ENCODE results near the gene PRODH. TPM values are rescaled to one million over a fixed set of nuclear protein-coding genes. Genes with fewer than 3 reads are reported as not detected.
"Not testable (repeated sequence)": the region's sequence is repeated elsewhere in the genome, so short reads cannot be mapped to it uniquely, and the experiment has no call there.

PRODH gene
- total RNA-seq, 4 donors from 2014 or later, result 1.7 to 41.5 (median 14.2) TPM

GRCh38 chr22:18911535-18911934, 24.6 kb downstream of the PRODH start:
- not testable (repeated sequence) for ATAC-seq (ENCODE audit: low FRiP score); DNase-seq (ENCODE audit: low spot score)

GRCh38 chr22:18909556-18909955, 26.5 kb downstream of the PRODH start:
- TF ChIP-seq CTCF (IDR thresholded peaks at IDR 0.05), result no peak
- no peak for ATAC-seq (ENCODE audit: low FRiP score)
- DNase-seq (ENCODE audit: low spot score), result no peak

GRCh38 chr22:18906896-18907295, 29.2 kb downstream of the PRODH start:
- ATAC-seq (ENCODE audit: low FRiP score), result no peak
- no peak for TF ChIP-seq CTCF (IDR thresholded peaks at IDR 0.05)
- DNase-seq (ENCODE audit: low spot score), result no peak

GRCh38 chr22:18906410-18906745, 29.7 kb downstream of the PRODH start:
- not testable (repeated sequence) for ATAC-seq (ENCODE audit: low FRiP score); DNase-seq (ENCODE audit: low spot score)

- ATAC-seq (ENCODE audit: low FRiP score), result peak; percentile 63
- no peak for DNase-seq (ENCODE audit: low spot score)
- no peak for TF ChIP-seq CTCF (IDR thresholded peaks at IDR 0.05)
Measured at GRCh38 chr22:18905540-18906409, 30.3 kb downstream of the PRODH start, which contains the start of gene DGCR6. Gene DGCR6, plus strand, starts transcription at chr22:18906320. Its CDS starts 55 bp downstream, at chr22:18906375.

GRCh38 chr22:18896037-18896657, 39.9 kb downstream of the PRODH start:
- not testable (repeated sequence) for DNase-seq (ENCODE audit: low spot score); ATAC-seq (ENCODE audit: low FRiP score)

GRCh38 chr22:18893775-18894174, 42.3 kb downstream of the PRODH start:
- ATAC-seq (ENCODE audit: low FRiP score); DNase-seq (ENCODE audit: low spot score): not testable (repeated sequence)

GRCh38 chr22:18890510-18891192, 45.4 kb downstream of the PRODH start:
- not testable (repeated sequence) for ATAC-seq (ENCODE audit: low FRiP score); DNase-seq (ENCODE audit: low spot score)

- ATAC-seq (ENCODE audit: low FRiP score) (no peak), DNase-seq (ENCODE audit: low spot score) (no peak)
- no peak for TF ChIP-seq CTCF (IDR thresholded peaks at IDR 0.05)
Measured at GRCh38 chr22:18888115-18888514, 48.0 kb downstream of the PRODH start.

- ATAC-seq (ENCODE audit: low FRiP score); DNase-seq (ENCODE audit: low spot score): not testable (repeated sequence)
Measured at GRCh38 chr22:18884465-18884864, 51.6 kb downstream of the PRODH start.

GRCh38 chr22:18881260-18881659, 54.8 kb downstream of the PRODH start:
- ATAC-seq (ENCODE audit: low FRiP score); DNase-seq (ENCODE audit: low spot score): not testable (repeated sequence)

Measured in omental fat pad (tissue), 4 donors.